ENCODE measurements around the gene ILDR1.

The ILDR1 gene

GRCh38 chr3:121980450-121980796, 41.6 kb downstream of the ILDR1 start:
- H3K4me3 ChIP-seq (ENCODE audit: low read depth, low read length), result no peak overlapping the region
- CTCF ChIA-PET, result no interaction called here
- POLR2A ChIA-PET, result no interaction called here
- TF ChIP-seq CTCF (IDR thresholded peaks at IDR 0.05; ENCODE audit: insufficient read depth, low read length, missing control alignments), result no peak
- no peak for DNase-seq (ENCODE audit: low read depth, low spot score)

GRCh38 chr3:121979734-121980449, 42.2 kb downstream of the ILDR1 start:
- DNase-seq (ENCODE audit: low read depth, low spot score), result no peak
- no peak for TF ChIP-seq CTCF (IDR thresholded peaks at IDR 0.05; ENCODE audit: insufficient read depth, low read length, missing control alignments)
- H3K4me3 ChIP-seq (ENCODE audit: low read depth, low read length), result no peak overlapping the region
- CTCF ChIA-PET, result no interaction called here
- POLR2A ChIA-PET, result no interaction called here

- DNase-seq (ENCODE audit: low read depth, low spot score), result no peak
- H3K4me3 ChIP-seq (ENCODE audit: low read depth, low read length), result no peak overlapping the region
- POLR2A ChIA-PET, result no interaction called here
- CTCF ChIA-PET, result no interaction called here
- no peak for TF ChIP-seq CTCF (IDR thresholded peaks at IDR 0.05; ENCODE audit: insufficient read depth, low read length, missing control alignments)
Measured at GRCh38 chr3:121979246-121979645, 42.8 kb downstream of the ILDR1 start.

GRCh38 chr3:121976727-121977126, 45.3 kb downstream of the ILDR1 start:
- no peak for TF ChIP-seq CTCF (IDR thresholded peaks at IDR 0.05; ENCODE audit: insufficient read depth, low read length, missing control alignments)
- ChIA-PET CTCF (no interaction called here), POLR2A (no interaction called here)
- no peak for DNase-seq (ENCODE audit: low read depth, low spot score)
- no peak overlapping the region for H3K4me3 ChIP-seq (ENCODE audit: low read depth, low read length)

GRCh38 chr3:121975702-121976302, 46.2 kb downstream of the ILDR1 start:
- ChIA-PET POLR2A (no interaction called here), CTCF (no interaction called here)
- no peak for DNase-seq (ENCODE audit: low read depth, low spot score)
- TF ChIP-seq CTCF (IDR thresholded peaks at IDR 0.05; ENCODE audit: insufficient read depth, low read length, missing control alignments), result no peak
- H3K4me3 ChIP-seq (ENCODE audit: low read depth, low read length), result no peak overlapping the region

- H3K4me3 ChIP-seq (ENCODE audit: low read depth, low read length), result no peak overlapping the region
- ChIA-PET POLR2A (no interaction called here), CTCF (no interaction called here)
- TF ChIP-seq CTCF (IDR thresholded peaks at IDR 0.05; ENCODE audit: insufficient read depth, low read length, missing control alignments), result no peak
- DNase-seq (ENCODE audit: low read depth, low spot score), result no peak
Measured at GRCh38 chr3:121974601-121975111, 47.4 kb downstream of the ILDR1 start.

Data from AG04449 (cell line).